Spleen (tissue), 7 donors: ENCODE data around the gene TMED6.

Source experiments
- CTCF ChIP-seq, 11 experiments: fragments of 200-600 bp in 7 of 11; fragments of 450-650 bp in 4 of 11; sonication (generic) in 4 of 11; IDR thresholded peaks in 8 of 11; conservative IDR thresholded peaks in 3 of 11; 1 replicate in 7 of 11; 2 replicates in 4 of 11; pipeline versions ENCODE4 v1.4.0 to v1.8.0; 2016 to 2021; ENCODE audit warnings: antibody characterized with exemption in 11 of 11, inconsistent platforms in 4 of 11, mild to moderate bottlenecking in 1 of 11
- POLR2AphosphoS5 ChIP-seq, 3 donors: sonication (generic); formaldehyde crosslinking; IDR thresholded peaks; one replicate each; pipeline ENCODE4 v1.5.1; 2017; ENCODE audit warnings: antibody characterized with exemption in 3 of 3
- donor health status: DM: no; HTN: no; CAD: no; lungs with moderate emphysema.
- donor health status: DM: no; HTN: no; CAD: no.
- donor health status: DM: no; HTN: no; CAD: no.

DNA sequence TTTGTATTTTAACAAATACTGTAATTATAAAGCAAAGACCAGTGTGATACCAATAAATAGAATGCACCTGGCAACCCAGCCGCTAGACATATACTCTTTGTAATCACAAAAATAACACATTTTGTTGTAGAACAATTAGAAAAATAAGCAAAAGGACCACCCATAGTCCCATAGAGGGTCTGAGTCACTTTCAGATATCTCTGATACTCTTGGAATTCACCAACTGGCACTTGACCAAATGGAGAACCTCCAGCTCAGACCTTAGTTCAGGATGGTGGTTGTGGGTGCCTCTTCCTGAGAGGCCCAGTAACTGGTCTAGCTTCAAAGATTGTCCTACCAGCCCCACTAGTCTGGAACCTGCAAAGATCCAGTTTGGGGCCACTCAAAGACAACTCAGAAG, 35.0 kb upstream of the TMED6 start:
- TF ChIP-seq POLR2AphosphoS5 (IDR thresholded peaks at IDR 0.05) (no peak), CTCF (IDR thresholded peaks at IDR 0.05 in 8 of 11, conservative IDR thresholded peaks at IDR 0.05 in 3 of 11) (no peak)
